HG02884 (cell line): ENCODE measurements around the gene SLC66A1.

Experiments
- ATAC-seq: cut with Tn5 transposase; IDR thresholded peaks from one replicate; pipeline ENCODE4 v1.9.1; 2021; ENCODE audit warnings: mild to moderate bottlenecking, moderate library complexity; ENCODE audit not compliant: unreplicated experiment

SLC66A1 gene

GRCh38 chr1:19324665-19324990 lies 12.5 kb downstream of the SLC66A1 start:
- ATAC-seq = no peak

GRCh38 chr1:19325368-19325957 lies 13.3 kb downstream of the SLC66A1 start:
- no peak for ATAC-seq

GRCh38 chr1:19325958-19326747 lies 14.0 kb downstream of the SLC66A1 start:
- no peak for ATAC-seq

GRCh38 chr1:19326748-19327065 lies 14.6 kb downstream of the SLC66A1 start:
- no peak for ATAC-seq

- no peak for ATAC-seq
Observed at GRCh38 chr1:19327301-19327700, 15.2 kb downstream of the SLC66A1 start.

GRCh38 chr1:19327736-19328135 lies 15.6 kb downstream of the SLC66A1 start:
- ATAC-seq = no peak

- ATAC-seq = no peak
Observed at GRCh38 chr1:19328486-19328885, 16.4 kb downstream of the SLC66A1 start.

- no peak for ATAC-seq
Observed at GRCh38 chr1:19329188-19329587, 17.1 kb downstream of the SLC66A1 start.

GRCh38 chr1:19329611-19330010 lies 17.5 kb downstream of the SLC66A1 start:
- ATAC-seq = no peak

GRCh38 chr1:19330449-19331135 lies 18.5 kb downstream of the SLC66A1 start:
- no peak for ATAC-seq

GRCh38 chr1:19331262-19331878 lies 19.2 kb downstream of the SLC66A1 start:
- no peak for ATAC-seq

GRCh38 chr1:19332832-19333231 lies 20.7 kb downstream of the SLC66A1 start:
- no peak for ATAC-seq

- ATAC-seq = no peak
Observed at GRCh38 chr1:19333587-19334354, 21.6 kb downstream of the SLC66A1 start.

- ATAC-seq = no peak
Observed at GRCh38 chr1:19336543-19336942, 24.4 kb downstream of the SLC66A1 start.

GRCh38 chr1:19337289-19337688 lies 25.2 kb downstream of the SLC66A1 start:
- no peak for ATAC-seq

GRCh38 chr1:19338323-19338762 lies 26.2 kb downstream of the SLC66A1 start:
- ATAC-seq = no peak

GRCh38 chr1:19339214-19339861 lies 27.2 kb downstream of the SLC66A1 start:
- no peak for ATAC-seq

- no peak for ATAC-seq
Observed at GRCh38 chr1:19340387-19340937, 28.3 kb downstream of the SLC66A1 start.

- no peak for ATAC-seq
Observed at GRCh38 chr1:19341201-19342061, 29.3 kb downstream of the SLC66A1 start.
